HG03342 (cell line): ENCODE data around the gene SLC39A5.
"Not testable (repeated sequence)": the region's sequence is repeated elsewhere in the genome, so short reads cannot be mapped to it uniquely, and the experiment has no call there.

ENCODE experiments used
- ATAC-seq: cut with Tn5 transposase; IDR thresholded peaks from one replicate; pipeline ENCODE4 v1.9.1; 2021; ENCODE audit warnings: mild to moderate bottlenecking, moderate library complexity; ENCODE audit not compliant: unreplicated experiment

The SLC39A5 gene

DNA sequence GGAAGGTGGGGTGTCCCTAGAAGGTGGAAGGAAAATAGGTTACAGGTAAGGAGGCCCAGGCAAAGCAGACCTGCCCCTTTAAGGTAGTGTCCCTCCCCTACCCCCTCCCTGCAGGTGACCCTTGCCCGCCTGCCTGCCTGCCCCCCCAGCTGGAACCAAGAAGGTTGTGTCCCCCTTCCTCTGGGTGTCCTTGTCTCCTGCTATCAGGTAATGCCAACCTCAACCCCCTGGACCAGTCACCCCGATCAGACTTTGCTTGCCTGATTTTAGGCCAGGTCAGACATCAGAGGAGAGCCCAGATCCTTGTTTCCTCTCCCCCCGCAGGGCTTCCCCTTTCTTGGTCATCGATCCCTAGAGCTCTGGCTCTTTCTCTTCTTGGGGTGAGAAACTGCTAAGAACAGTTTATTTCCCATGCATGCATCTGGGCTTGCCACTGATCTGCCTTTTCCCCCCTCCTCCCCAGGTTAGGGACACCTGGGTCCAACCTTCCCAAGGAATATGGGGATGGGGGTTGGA is at the start of gene SLC39A5:
TSS of gene SLC39A5 (plus strand) at position 136 of the 516 bp plus-strand sequence. CDS start 1,224 bp downstream, outside the sequence.
- ATAC-seq, result no peak

GRCh38 chr12:56186957-56187356 is 42.9 kb upstream of the SLC39A5 start:
- no peak for ATAC-seq

DNA sequence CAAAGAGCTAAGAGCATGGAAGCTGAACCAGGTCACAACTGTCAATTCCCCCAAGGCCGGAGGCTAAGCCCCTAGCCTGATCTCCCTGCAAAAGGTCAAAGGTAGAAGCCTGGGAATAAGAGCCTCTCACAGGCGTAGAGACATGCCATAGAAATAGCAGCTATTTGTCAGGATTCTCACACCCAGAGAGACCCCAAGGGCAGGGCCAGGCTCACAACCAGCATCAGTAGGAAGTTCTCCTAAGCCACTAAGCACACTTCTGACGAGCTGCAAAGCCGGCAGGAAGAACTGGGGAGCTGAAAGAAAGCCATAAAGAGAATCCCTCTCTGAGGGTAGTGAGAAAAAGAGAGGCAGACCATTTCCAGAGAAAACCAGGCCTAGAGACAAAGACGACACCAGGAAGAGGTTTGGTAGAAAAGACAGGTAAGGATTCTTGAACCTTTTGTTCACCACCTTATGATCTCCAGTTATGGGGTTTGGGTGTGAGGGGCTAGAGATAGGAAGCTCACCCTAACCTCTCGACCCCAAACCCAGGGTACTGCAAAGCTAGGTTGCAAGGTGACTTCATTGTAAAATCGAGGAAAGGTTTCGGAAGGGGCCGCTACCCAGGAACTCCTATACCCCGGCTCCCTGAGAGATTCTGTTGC is 41.6 kb upstream of the SLC39A5 start:
- ATAC-seq, result no peak

GRCh38 chr12:56188778-56189098 is 41.1 kb upstream of the SLC39A5 start:
- no peak for ATAC-seq

GRCh38 chr12:56189099-56189917 is 40.5 kb upstream of the SLC39A5 start, which contains the start of gene SMARCC2:
SMARCC2 (minus strand) TSS chr12:56189483; CDS start chr12:56189461, 22 bp downstream.
- peak; percentile 67 for ATAC-seq

GRCh38 chr12:56189918-56190694 is 39.7 kb upstream of the SLC39A5 start:
- ATAC-seq, result peak; percentile 34

DNA sequence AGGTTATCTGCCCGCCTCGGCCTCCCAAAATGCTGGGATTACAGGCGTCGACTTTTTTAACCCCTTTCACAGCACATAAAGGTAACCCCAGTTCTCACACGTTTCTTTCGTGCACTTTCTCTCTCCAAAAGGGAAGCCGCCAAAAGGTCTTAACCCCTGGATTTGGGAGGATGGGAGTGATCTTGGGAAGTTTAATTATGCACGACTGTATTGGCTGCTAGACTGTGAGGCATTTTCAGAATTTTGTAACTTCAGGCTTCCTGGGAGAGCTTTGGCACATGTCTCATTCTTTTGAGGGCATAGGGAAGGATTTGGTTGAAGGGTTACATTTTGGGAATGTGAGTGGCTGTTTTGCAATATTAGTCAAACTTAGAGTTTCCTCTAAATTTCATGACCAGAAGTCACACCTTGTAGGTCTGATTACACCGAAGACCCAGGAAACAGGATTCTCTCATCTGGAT is 39.1 kb upstream of the SLC39A5 start:
- ATAC-seq, result no peak

DNA sequence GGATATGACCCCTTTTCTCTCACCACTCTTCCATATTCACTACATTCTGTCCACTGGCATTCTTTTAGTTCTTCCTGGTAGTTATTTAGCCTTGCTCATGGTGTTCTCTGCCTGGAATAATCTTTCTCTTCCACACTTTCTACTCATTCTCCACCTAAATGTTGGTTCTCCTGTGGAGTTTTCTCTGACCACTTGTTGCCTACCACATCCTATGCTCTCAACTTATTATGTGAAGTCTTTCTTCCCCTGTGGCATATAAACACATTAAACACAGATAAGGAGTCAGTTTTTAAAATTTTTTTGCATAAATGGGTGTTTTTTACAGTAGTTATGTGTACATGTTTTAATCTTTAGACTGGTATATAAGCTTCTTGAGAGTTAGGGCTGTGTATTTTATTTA is 37.3 kb upstream of the SLC39A5 start:
- no peak for ATAC-seq

DNA sequence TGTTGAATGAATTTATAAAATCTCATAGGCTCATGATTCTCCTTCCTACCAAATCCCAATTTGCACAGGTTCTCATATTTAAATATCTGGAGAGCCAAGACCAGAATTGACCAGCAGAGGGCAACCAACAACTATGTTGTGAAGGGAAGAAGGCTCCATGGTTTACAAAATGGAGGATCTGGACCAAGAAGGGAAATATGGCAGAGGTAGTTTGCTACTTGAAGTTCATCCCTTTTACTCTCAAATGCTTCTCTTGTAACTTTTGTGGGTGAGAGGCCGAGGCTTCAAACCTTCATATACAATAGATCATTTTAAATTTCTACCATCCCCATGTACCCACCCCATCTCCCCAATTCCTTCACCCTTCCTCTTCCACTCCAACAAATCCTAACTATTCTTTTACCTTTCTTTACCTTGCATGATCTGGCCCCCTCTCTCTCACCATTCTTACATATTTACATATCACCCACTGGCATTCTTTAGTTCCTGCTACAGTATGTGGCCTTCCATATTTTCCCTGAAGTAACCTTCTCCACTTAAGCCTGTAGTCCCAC is 36.7 kb upstream of the SLC39A5 start:
- ATAC-seq, result no peak

DNA sequence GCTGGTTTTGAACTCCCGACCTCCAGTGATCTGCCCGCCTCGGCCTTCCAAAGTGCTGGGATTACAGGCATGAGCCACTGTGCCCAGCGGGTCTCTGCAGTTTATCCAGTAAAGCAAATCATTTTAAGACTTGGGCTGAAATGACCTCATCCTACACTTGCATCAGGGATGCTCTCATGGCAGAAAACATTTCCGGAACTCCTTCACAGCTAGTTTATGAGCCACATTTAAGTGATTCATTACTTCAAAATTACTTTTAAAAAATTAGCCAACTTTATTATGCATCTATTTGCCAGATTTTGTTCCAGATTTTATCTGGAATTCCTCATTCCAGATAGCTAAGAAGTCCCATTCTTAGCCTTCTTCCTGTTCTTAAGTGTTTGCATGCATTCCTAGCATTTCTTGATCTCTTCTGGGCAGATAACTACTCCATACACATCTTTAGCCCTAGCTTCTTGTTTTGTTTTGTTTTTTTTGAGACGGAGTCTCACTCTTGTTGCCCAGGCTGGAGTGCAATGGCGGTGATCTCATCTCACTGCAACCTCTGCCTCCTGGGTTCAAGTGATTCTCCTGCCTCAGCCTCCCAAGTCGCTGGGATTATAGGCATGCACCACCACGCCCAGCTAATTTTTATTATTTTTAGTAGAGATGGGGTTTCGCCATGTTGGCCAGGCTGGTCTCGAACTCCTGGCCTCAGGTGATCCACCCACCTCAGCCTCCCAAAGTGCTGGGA is 32.9 kb upstream of the SLC39A5 start:
- ATAC-seq, result not testable (repeated sequence)

- no peak for ATAC-seq
Measured at GRCh38 chr12:56197921-56198635, 31.8 kb upstream of the SLC39A5 start.

- ATAC-seq, result no peak
Measured at GRCh38 chr12:56198836-56199235, 31.0 kb upstream of the SLC39A5 start.

GRCh38 chr12:56202366-56202765 is 27.5 kb upstream of the SLC39A5 start:
- ATAC-seq, result no peak

DNA sequence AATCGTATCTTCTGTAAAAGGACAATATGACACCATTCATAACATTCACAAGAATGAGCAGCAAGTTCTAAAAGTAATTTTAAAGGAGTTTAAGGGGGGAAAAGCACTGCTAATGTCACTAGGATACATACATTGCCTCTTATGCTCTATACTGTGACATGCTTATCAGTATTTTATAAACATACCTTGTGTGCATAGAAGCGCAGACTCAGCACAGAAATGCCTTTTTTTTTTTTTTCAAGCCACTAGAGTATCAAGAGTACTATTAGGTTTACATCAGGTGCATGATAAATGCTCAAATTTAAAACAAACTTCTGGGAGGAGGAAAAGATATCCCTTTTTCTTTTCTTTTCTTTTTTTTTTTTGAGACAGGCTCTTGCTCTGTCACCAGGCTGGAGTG is 27.0 kb upstream of the SLC39A5 start:
- ATAC-seq, result no peak

- ATAC-seq, result no peak
Measured at GRCh38 chr12:56204275-56204674, 25.6 kb upstream of the SLC39A5 start.

GRCh38 chr12:56205445-56205844 is 24.4 kb upstream of the SLC39A5 start:
- ATAC-seq, result no peak

GRCh38 chr12:56206452-56207166 is 23.2 kb upstream of the SLC39A5 start:
- ATAC-seq, result no peak

- ATAC-seq, result no peak
Measured at GRCh38 chr12:56208006-56208405, 21.8 kb upstream of the SLC39A5 start.

- no peak for ATAC-seq
Measured at GRCh38 chr12:56212361-56212760, 17.5 kb upstream of the SLC39A5 start.
